ENCODE measurements around the gene AVPI1.
A peak's percentile ranks its signal among the peaks of the same experiment; 100 is the strongest.

AVPI1 gene

DNA sequence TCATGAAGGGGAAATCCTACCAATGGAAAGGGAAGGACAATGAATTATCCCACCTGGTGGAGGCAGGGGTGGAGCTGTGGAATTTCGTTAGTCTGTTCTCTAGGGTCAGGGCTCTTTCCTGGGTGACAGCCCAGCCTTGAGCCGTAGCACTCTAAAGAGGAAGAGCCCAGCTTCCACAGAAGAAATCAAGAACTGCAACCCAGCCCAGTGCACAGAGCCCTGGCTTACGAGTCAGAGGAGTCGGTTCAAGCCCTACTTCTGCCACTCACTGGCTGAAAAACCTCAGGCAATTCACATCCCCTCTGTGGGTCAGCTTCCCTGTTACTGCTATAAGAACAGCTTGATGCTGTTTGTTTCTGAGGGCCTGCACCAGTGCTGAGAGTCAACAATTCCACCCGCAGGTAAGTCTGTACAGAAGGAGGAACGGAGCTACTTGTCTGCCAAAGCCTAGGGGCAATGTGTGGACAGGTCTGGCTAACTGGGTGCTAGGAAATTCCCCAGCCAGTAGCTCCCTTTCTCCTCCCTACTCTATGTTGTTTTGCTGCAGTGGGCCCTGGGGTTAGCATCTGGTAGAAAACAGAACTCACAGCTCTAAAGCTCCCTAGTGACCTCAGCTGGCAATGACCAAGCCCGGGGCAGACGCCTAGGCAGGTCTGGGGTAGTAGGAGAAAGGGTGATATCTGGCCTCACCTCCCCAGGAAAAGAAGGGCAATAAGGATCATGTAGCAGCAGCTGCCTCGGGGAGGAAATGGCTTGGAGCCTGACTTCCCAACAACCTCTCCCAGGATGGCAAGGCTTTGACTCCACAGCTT, 3.3 kb downstream of the AVPI1 start:
- Histone ChIP-seq H3K27ac (ENCODE audit: low read depth, low read length) (peak overlapping the region; percentile 26), H2BK15ac (replicated peaks; ENCODE audit: low read depth) (no peak overlapping the region), H4K5ac (ENCODE audit: low read length) (no peak overlapping the region), H3K4ac (ENCODE audit: low read depth, low read length) (no peak overlapping the region), H3K4me3 (ENCODE audit: low read length) (no peak overlapping the region), H3K79me1 (ENCODE audit: low read length) (no peaks in the 10 kb centered on the region), H3K36me3 (ENCODE audit: control insufficient read depth, insufficient read depth, low read length) (no peaks in the 10 kb centered on the region), H3K4me2 (ENCODE audit: low read length) (no peak overlapping the region), H3K18ac (ENCODE audit: low read length) (no peak overlapping the region), H3K4me1 (ENCODE audit: control insufficient read depth, low read depth, low read length) (peaks cover 3% of the 10 kb centered on the region), H2BK120ac (ENCODE audit: low read depth, low read length) (no peak overlapping the region), H3K56ac (ENCODE audit: low read length) (peak overlapping the region; percentile 30), H3K23ac (ENCODE audit: low read length) (no peak overlapping the region), H2AK5ac (ENCODE audit: low read length) (no peak overlapping the region), H4K8ac (ENCODE audit: low read depth, low read length) (no peak overlapping the region), H3K79me2 (ENCODE audit: control insufficient read depth, insufficient read depth, low read length) (no peaks in the 10 kb centered on the region), H3K27me3 (ENCODE audit: insufficient read depth, low read length, poor library complexity) (no peaks in the 10 kb centered on the region), H2BK5ac (ENCODE audit: low read length) (no peak overlapping the region), H3K9ac (ENCODE audit: low read length) (peak overlapping the region; percentile 27)
- no CpG with 5 or more reads among the region's 9 CpGs for WGBS (ENCODE audit: extremely low coverage, insufficient coverage, low lambda C conversion rate)
- peak; percentile 65 for DNase-seq

DNA sequence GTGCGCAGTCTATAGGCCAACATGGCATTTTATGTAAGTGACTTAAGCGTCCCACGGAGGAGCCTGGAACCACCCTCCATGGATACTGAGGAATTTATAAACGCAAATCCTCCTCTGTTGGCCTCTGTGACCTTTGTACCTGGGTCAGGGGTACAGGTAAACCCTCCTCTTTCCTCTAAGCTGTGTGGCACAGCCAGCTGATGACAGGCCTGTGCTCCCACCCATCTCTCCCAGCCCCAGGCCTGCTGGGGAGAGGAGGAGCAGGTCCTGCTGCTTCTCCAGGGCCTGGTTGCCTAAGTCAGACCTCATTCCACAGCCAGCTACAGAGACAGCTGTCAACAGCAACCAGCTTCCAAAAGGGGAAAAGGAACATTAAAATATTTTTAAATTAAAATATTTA, 5.0 kb downstream of the AVPI1 start:
- DNase-seq, result no peak

DNA sequence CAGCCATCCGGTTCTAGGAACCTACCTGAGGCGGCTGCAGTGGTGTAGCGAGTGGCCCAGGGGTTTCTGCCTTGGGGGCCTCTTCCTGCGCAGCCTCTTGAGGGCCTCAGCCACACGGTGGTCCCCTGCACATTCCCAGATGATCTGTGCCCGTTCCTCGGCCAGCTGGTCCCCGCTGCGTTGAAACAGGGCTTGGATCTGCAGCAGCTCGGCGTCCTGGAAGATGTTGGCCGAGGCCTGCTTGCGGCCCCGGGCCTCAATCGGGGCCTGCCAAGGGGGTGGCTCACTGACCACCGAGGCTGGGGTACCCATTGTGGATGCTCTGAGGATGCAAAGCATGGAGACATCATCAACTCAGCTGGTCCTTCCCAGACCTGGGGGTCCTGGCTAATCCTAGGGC, 7.4 kb downstream of the AVPI1 start:
- H3K4me3 ChIP-seq (ENCODE audit: low read length), result no peak overlapping the region
- no peak overlapping the region for H3K27ac ChIP-seq (ENCODE audit: low read depth, low read length)
- no CpG with 5 or more reads among the region's 16 CpGs for WGBS (ENCODE audit: extremely low coverage, insufficient coverage, low lambda C conversion rate)
- no peak overlapping the region for H3K23ac ChIP-seq (ENCODE audit: low read length)
- no peak overlapping the region for H4K8ac ChIP-seq (ENCODE audit: low read depth, low read length)
- no peaks in the 10 kb centered on the region for H3K27me3 ChIP-seq (ENCODE audit: insufficient read depth, low read length, poor library complexity)
- no peaks in the 10 kb centered on the region for H3K4me1 ChIP-seq (ENCODE audit: control insufficient read depth, low read depth, low read length)
- no peak overlapping the region for H2BK5ac ChIP-seq (ENCODE audit: low read length)
- H2BK120ac ChIP-seq (ENCODE audit: low read depth, low read length), result no peak overlapping the region
- H3K4ac ChIP-seq (ENCODE audit: low read depth, low read length), result no peak overlapping the region
- H2AK5ac ChIP-seq (ENCODE audit: low read length), result no peak overlapping the region
- H2BK15ac ChIP-seq (replicated peaks; ENCODE audit: low read depth), result no peak overlapping the region
- H3K36me3 ChIP-seq (ENCODE audit: control insufficient read depth, insufficient read depth, low read length), result peaks cover 6% of the 10 kb centered on the region
- DNase-seq, result no peak
- no peak overlapping the region for H3K9ac ChIP-seq (ENCODE audit: low read length)
- no peaks in the 10 kb centered on the region for H3K79me2 ChIP-seq (ENCODE audit: control insufficient read depth, insufficient read depth, low read length)
- H3K79me1 ChIP-seq (ENCODE audit: low read length), result no peaks in the 10 kb centered on the region
- H3K18ac ChIP-seq (ENCODE audit: low read length), result no peak overlapping the region
- no peak overlapping the region for H3K4me2 ChIP-seq (ENCODE audit: low read length)
- no peak overlapping the region for H3K56ac ChIP-seq (ENCODE audit: low read length)
- H4K5ac ChIP-seq (ENCODE audit: low read length), result no peak overlapping the region

More for the DNA sequence above, 5.0 kb downstream of the AVPI1 start:
- Histone ChIP-seq H4K8ac (ENCODE audit: low read depth, low read length) (no peak overlapping the region), H3K4me2 (ENCODE audit: low read length) (no peak overlapping the region), H3K4ac (ENCODE audit: low read depth, low read length) (no peak overlapping the region), H3K79me1 (ENCODE audit: low read length) (no peaks in the 10 kb centered on the region), H2BK120ac (ENCODE audit: low read depth, low read length) (no peak overlapping the region), H3K36me3 (ENCODE audit: control insufficient read depth, insufficient read depth, low read length) (peaks cover 2% of the 10 kb centered on the region), H3K23ac (ENCODE audit: low read length) (no peak overlapping the region), H4K5ac (ENCODE audit: low read length) (no peak overlapping the region), H3K79me2 (ENCODE audit: control insufficient read depth, insufficient read depth, low read length) (no peaks in the 10 kb centered on the region), H3K56ac (ENCODE audit: low read length) (no peak overlapping the region), H3K4me3 (ENCODE audit: low read length) (no peak overlapping the region), H3K27ac (ENCODE audit: low read depth, low read length) (no peak overlapping the region), H3K4me1 (ENCODE audit: control insufficient read depth, low read depth, low read length) (no peaks in the 10 kb centered on the region), H2BK15ac (replicated peaks; ENCODE audit: low read depth) (no peak overlapping the region), H3K9ac (ENCODE audit: low read length) (no peak overlapping the region), H2BK5ac (ENCODE audit: low read length) (no peak overlapping the region), H2AK5ac (ENCODE audit: low read length) (no peak overlapping the region), H3K18ac (ENCODE audit: low read length) (no peak overlapping the region), H3K27me3 (ENCODE audit: insufficient read depth, low read length, poor library complexity) (no peaks in the 10 kb centered on the region)
- no CpG with 5 or more reads among the region's 4 CpGs for WGBS (ENCODE audit: extremely low coverage, insufficient coverage, low lambda C conversion rate)

- WGBS (ENCODE audit: extremely low coverage, insufficient coverage, low lambda C conversion rate), result no CpG with 5 or more reads among the region's 2 CpGs
- Histone ChIP-seq H3K4me3 (ENCODE audit: low read length) (no peak overlapping the region), H4K8ac (ENCODE audit: low read depth, low read length) (no peak overlapping the region), H3K9ac (ENCODE audit: low read length) (no peak overlapping the region), H3K4me1 (ENCODE audit: control insufficient read depth, low read depth, low read length) (no peaks in the 10 kb centered on the region), H3K4me2 (ENCODE audit: low read length) (no peak overlapping the region), H2AK5ac (ENCODE audit: low read length) (no peak overlapping the region), H2BK120ac (ENCODE audit: low read depth, low read length) (no peak overlapping the region), H3K56ac (ENCODE audit: low read length) (no peak overlapping the region), H3K79me1 (ENCODE audit: low read length) (no peaks in the 10 kb centered on the region), H3K36me3 (ENCODE audit: control insufficient read depth, insufficient read depth, low read length) (peaks cover 10% of the 10 kb centered on the region), H3K27me3 (ENCODE audit: insufficient read depth, low read length, poor library complexity) (no peaks in the 10 kb centered on the region), H2BK5ac (ENCODE audit: low read length) (no peak overlapping the region), H3K27ac (ENCODE audit: low read depth, low read length) (no peak overlapping the region), H3K18ac (ENCODE audit: low read length) (no peak overlapping the region), H4K5ac (ENCODE audit: low read length) (no peak overlapping the region), H3K23ac (ENCODE audit: low read length) (no peak overlapping the region), H3K4ac (ENCODE audit: low read depth, low read length) (no peak overlapping the region), H2BK15ac (replicated peaks; ENCODE audit: low read depth) (no peak overlapping the region), H3K79me2 (ENCODE audit: control insufficient read depth, insufficient read depth, low read length) (no peaks in the 10 kb centered on the region)
- peak; percentile 69 for DNase-seq
Measured at GRCh38 chr10:97676770-97677581, 10.1 kb downstream of the AVPI1 start.

DNA sequence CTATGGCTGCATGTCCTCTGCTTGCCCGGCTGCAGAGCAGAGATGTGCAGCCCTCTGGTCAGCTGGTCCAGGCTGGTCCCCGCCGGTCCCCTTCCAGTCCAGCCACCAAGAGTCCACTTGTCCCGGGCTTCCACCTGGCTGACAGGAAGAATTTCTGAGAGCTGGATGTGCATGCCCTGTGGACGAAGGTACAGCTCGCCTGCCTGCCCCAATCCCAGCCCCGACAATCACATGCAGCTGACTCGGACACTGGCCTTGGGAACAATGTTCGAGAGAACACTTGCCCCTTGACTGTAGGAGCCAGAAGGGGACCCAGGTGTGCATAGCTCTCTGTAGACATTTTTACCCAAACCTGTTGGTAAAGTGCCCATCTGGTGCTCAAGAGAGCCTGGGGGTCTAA, 11.8 kb downstream of the AVPI1 start:
- Histone ChIP-seq H2BK120ac (ENCODE audit: low read depth, low read length) (no peak overlapping the region), H3K79me1 (ENCODE audit: low read length) (no peaks in the 10 kb centered on the region), H3K4me1 (ENCODE audit: control insufficient read depth, low read depth, low read length) (no peaks in the 10 kb centered on the region), H3K36me3 (ENCODE audit: control insufficient read depth, insufficient read depth, low read length) (peaks cover 10% of the 10 kb centered on the region), H3K4me2 (ENCODE audit: low read length) (no peak overlapping the region), H3K4me3 (ENCODE audit: low read length) (no peak overlapping the region), H3K23ac (ENCODE audit: low read length) (no peak overlapping the region), H2BK5ac (ENCODE audit: low read length) (no peak overlapping the region), H3K27ac (ENCODE audit: low read depth, low read length) (no peak overlapping the region), H3K4ac (ENCODE audit: low read depth, low read length) (no peak overlapping the region), H4K8ac (ENCODE audit: low read depth, low read length) (no peak overlapping the region), H2BK15ac (replicated peaks; ENCODE audit: low read depth) (no peak overlapping the region), H3K56ac (ENCODE audit: low read length) (no peak overlapping the region), H3K18ac (ENCODE audit: low read length) (no peak overlapping the region), H3K79me2 (ENCODE audit: control insufficient read depth, insufficient read depth, low read length) (no peaks in the 10 kb centered on the region), H3K27me3 (ENCODE audit: insufficient read depth, low read length, poor library complexity) (no peaks in the 10 kb centered on the region), H3K9ac (ENCODE audit: low read length) (no peak overlapping the region), H4K5ac (ENCODE audit: low read length) (no peak overlapping the region), H2AK5ac (ENCODE audit: low read length) (no peak overlapping the region)
- no peak for DNase-seq
- WGBS (ENCODE audit: extremely low coverage, insufficient coverage, low lambda C conversion rate), result no CpG with 5 or more reads among the region's 9 CpGs

Measured in mesendoderm (in vitro differentiated cells).